Endothelial cell of umbilical vein (primary cell): Measurements from ENCODE around the gene WAPL. TPM values are rescaled to one million over a fixed set of nuclear protein-coding genes. Genes with fewer than 3 reads are reported as not detected.

Experiments
- BruUV-seq: library from RNA; stranded (reverse); fragments of 400-500 nt; replicated peaks from 2 replicates; lab custom pipeline; 2021; lab: Mats Ljungman, UMichigan
- CTCF ChIA-PET: fragments of 300-600, 350-600 bp; sonication (Branson Sonifier 250); formaldehyde crosslinking; loops from one replicate; lab custom pipeline; 2021; ENCODE audit warnings: antibody characterized with exemption, inconsistent platforms; lab: Charles Lee
- POLR2A ChIA-PET: fragments of 300-600, 350-600 bp; sonication (Branson Sonifier 250); formaldehyde crosslinking; loops from one replicate; lab custom pipeline; 2021; ENCODE audit warnings: antibody characterized with exemption, inconsistent platforms; lab: Charles Lee
- DNase-seq: peaks from one replicate; pipeline ENCODE4 v3.0.0-alpha.2; 2011; ENCODE audit warnings: low read depth, low spot score
- FAIRE-seq: peaks from 2 replicates; lab custom pipeline; 2011; peaks lifted over from hg19 to GRCh38; lab: Jason Lieb, UNC
- H2AFZ ChIP-seq: 2 replicates; pipeline ENCODE4 v1.6.0; 2012; ENCODE audit warnings: low read depth, low read length, control low read depth, inconsistent platforms
- H3K27ac ChIP-seq: 2 replicates; pipeline ENCODE4 v1.5.1; 2011; ENCODE audit warnings: low read depth, mild to moderate bottlenecking, control low read depth, low read length, moderate library complexity; ENCODE audit not compliant: insufficient read depth
- H3K27me3 ChIP-seq, 2 experiments: 2 replicates each; pipeline versions ENCODE4 v1.6.0 to v1.6.1; 2011; ENCODE audit warnings: low read length in 2 of 2, mixed read lengths in 1 of 2; ENCODE audit not compliant: control insufficient read depth in 2 of 2, insufficient read depth in 2 of 2
- H3K36me3 ChIP-seq, 2 experiments: 2 replicates in 1 of 2; 3 replicates in 1 of 2; pipeline ENCODE4 v1.5.1; 2011; ENCODE audit warnings: low read length in 2 of 2, mild to moderate bottlenecking in 1 of 2, moderate library complexity in 1 of 2; ENCODE audit not compliant: control insufficient read depth in 2 of 2, insufficient read depth in 2 of 2; ENCODE audit errors: extremely low read depth in 1 of 2
- H3K4me1 ChIP-seq: 3 replicates; pipeline ENCODE4 v1.5.1; 2011; ENCODE audit warnings: mild to moderate bottlenecking, low read length; ENCODE audit not compliant: control insufficient read depth, insufficient read depth; ENCODE audit errors: extremely low read depth
- H3K4me2 ChIP-seq: 2 replicates; pipeline ENCODE4 v1.6.1; 2011; ENCODE audit warnings: low read length, control low read depth, mixed read lengths; ENCODE audit not compliant: insufficient read depth
- H3K4me3 ChIP-seq, 3 experiments: fragments of 200-600 bp in 1 of 3; sonication (generic), shearing (Covaris generic) in 1 of 3; replicated peaks in 1 of 3; 2 replicates each; pipeline ENCODE4 v1.5.1; 2011 to 2016; ENCODE audit warnings: control low read depth in 3 of 3, low read length in 3 of 3, mild to moderate bottlenecking in 2 of 3, inconsistent platforms in 1 of 3, low read depth in 1 of 3, moderate library complexity in 1 of 3; ENCODE audit not compliant: insufficient read depth in 1 of 3
- H3K79me2 ChIP-seq: 2 replicates; pipeline ENCODE4 v1.6.0; 2012; ENCODE audit warnings: low read length, inconsistent platforms; ENCODE audit not compliant: control insufficient read depth, insufficient read depth
- H3K9ac ChIP-seq: replicated peaks from 2 replicates; pipeline ENCODE3; 2011; ENCODE audit warnings: low read length, control low read depth; ENCODE audit not compliant: insufficient read depth; ENCODE audit errors: extremely low read depth
- H3K9me1 ChIP-seq: replicated peaks from 3 replicates; pipeline ENCODE4 v1.6.0; 2011; ENCODE audit warnings: mild to moderate bottlenecking, low read length; ENCODE audit not compliant: control insufficient read depth, insufficient read depth; ENCODE audit errors: extremely low read depth
- H3K9me3 ChIP-seq: replicated peaks from 2 replicates; pipeline ENCODE4 v1.5.1; 2012; ENCODE audit warnings: low read length, inconsistent platforms; ENCODE audit not compliant: control insufficient read depth, insufficient read depth
- H4K20me1 ChIP-seq: replicated peaks from 2 replicates; pipeline ENCODE3; 2011; ENCODE audit warnings: mild to moderate bottlenecking, low read length; ENCODE audit not compliant: control insufficient read depth, insufficient read depth; ENCODE audit errors: extremely low read depth
- EZH2 ChIP-seq: IDR thresholded peaks from 2 replicates; pipeline ENCODE4 v1.6.1; 2012; ENCODE audit warnings: borderline replicate concordance, low read depth, mild to moderate bottlenecking, moderate library complexity, low read length, inconsistent platforms; ENCODE audit not compliant: severe bottlenecking
- FOS ChIP-seq: IDR thresholded peaks from 2 replicates; pipeline ENCODE4 v1.6.1; 2011; ENCODE audit warnings: mild to moderate bottlenecking, low read length, moderate library complexity, borderline replicate concordance; ENCODE audit not compliant: insufficient read depth
- GATA2 ChIP-seq: IDR thresholded peaks from 2 replicates; pipeline ENCODE4 v1.7.0; 2011; ENCODE audit warnings: low read depth, mild to moderate bottlenecking, moderate library complexity, mixed read lengths, low read length; ENCODE audit not compliant: insufficient read length, insufficient read depth
- JUN ChIP-seq: IDR thresholded peaks from 2 replicates; pipeline ENCODE4 v1.6.1; 2011; ENCODE audit warnings: borderline replicate concordance, low read depth; ENCODE audit not compliant: insufficient read length, insufficient read depth
- MYC ChIP-seq: IDR thresholded peaks from one replicate; pipeline ENCODE4 v1.6.1; 2011; ENCODE audit warnings: mild to moderate bottlenecking, low read depth, low read length
- POLR2A ChIP-seq: IDR thresholded peaks from 2 replicates; pipeline ENCODE4 v1.6.1; 2012; ENCODE audit warnings: low read depth, mild to moderate bottlenecking, control low read depth, low read length
- POLR2AphosphoS5 ChIP-seq: IDR thresholded peaks from 2 replicates; pipeline ENCODE4 v1.6.1; 2012; ENCODE audit warnings: low read depth, mild to moderate bottlenecking, control low read depth, low read length, moderate library complexity; ENCODE audit not compliant: insufficient read depth
- dilution Hi-C: fragments of 300-500 bp; cut with MboI; formaldehyde crosslinking; loops from one replicate; pipeline ENCODE4 v1.15.0; 2019; ENCODE audit warnings: low sequenced_read_pairs; ENCODE audit not compliant: extremely low pct_ligation_motif_present
- intact Hi-C: fragments of 100-400 bp; cut with micrococcal nuclease; formaldehyde crosslinking; loops from one replicate; pipeline ENCODE4 v1.10.0; 2022
- polyA plus RNA-seq, 4 experiments: library from polyadenylated mRNA; depleted of rRNA in 3 of 4; stranded (reverse) in 3 of 4; unstranded in 1 of 4; fragments of >200 nt; gene quantifications; 2 replicates each; pipeline versions ENCODE4 v1.2.1 to v1.2.3, GENCODE V29; 2011 to 2012; ENCODE audit warnings: missing spikeins in 1 of 4
- total RNA-seq: library from RNA; stranded (reverse); gene quantifications from 2 replicates; pipeline ENCODE4 v1.2.3, GENCODE V29; 2021
- TF ChIP-seq, protein P1 (sequence below), 2 donors: IDR thresholded peaks; 1 replicate in 1 of 2; 2 replicates in 1 of 2; pipeline ENCODE4 v1.5.1; 2011; ENCODE audit warnings: low read length in 2 of 2, mild to moderate bottlenecking in 2 of 2, moderate library complexity in 2 of 2, control low read depth in 1 of 2, inconsistent platforms in 1 of 2, low read depth in 1 of 2; ENCODE audit not compliant: insufficient read depth in 1 of 2; ENCODE audit errors: extremely low read depth in 1 of 2
- TF ChIP-seq, protein P2 (sequence below): IDR thresholded peaks from 2 replicates; pipeline ENCODE4 v1.6.1; 2011; ENCODE audit not compliant: insufficient read depth, insufficient read length

Gene WAPL
- total and polyA plus RNA-seq, 2 donors (not counting 3 experiments of a cell fraction or from before 2014, with no cell fraction given) = 9.2 to 35.1 TPM

DNA sequence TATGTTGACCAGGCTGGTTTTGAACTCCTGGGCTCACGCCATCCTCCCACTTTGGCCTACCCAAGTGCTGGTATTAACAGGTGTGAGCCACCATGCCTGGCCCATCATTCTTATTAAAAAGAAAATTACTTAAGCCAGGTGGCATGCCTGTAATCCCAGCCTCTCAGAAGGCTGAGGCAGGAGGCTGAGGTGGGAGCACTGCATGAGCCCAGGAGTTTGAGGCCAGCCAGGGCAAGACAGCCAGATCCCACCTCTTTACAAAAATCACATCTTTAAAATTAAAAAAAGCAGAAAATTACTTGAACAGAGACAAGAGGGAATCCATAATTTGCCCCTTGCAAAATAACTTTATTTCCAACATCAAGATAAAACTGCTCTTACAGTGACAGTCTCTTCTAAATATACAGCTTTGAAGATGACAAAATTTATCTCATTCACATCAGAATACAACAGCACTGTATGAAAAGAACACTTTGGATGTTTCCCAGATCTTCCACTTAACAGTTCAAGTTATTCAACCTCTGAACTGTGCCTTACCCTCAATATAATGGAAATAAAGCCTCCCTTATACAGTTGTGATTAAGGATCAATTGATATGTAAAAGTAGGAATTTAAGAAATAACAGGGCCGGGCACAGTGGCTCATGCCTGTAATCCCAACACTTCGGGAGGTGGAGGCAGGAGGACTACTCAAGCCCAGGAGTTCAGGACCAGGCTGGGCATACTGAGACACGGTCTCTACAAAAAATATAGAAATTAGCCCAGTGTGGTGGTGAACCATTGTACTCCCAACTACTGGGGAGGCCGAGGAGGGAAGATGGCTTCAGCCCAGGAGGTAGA, 10.3 kb downstream of the WAPL start:
- Histone ChIP-seq H3K79me2 (peaks cover 91% of the 10 kb centered on the region), H3K27ac (no peak overlapping the region), H3K36me3 (peaks cover 2 to 6% of the 10 kb centered on the region in 2 experiments), H4K20me1 (peaks cover 11% of the 10 kb centered on the region), H2AFZ (no peak overlapping the region), H3K4me1 (peaks cover 6% of the 10 kb centered on the region), H3K4me2 (no peak overlapping the region), H3K9ac (no peak overlapping the region), H3K27me3 (no peaks in the 10 kb centered on the region), H3K9me1 (no peaks in the 10 kb centered on the region), H3K9me3 (no peaks in the 10 kb centered on the region), H3K4me3 (no peak overlapping the region)
- ChIA-PET POLR2A (no interaction called here), CTCF (no interaction called here)
- intact Hi-C loops (no loop called here), dilution Hi-C loops (no loop called here)
- TF ChIP-seq MYC = no peak
- no peak for TF ChIP-seq POLR2AphosphoS5
- TF ChIP-seq JUN = no peak
- TF ChIP-seq, protein P1, sequence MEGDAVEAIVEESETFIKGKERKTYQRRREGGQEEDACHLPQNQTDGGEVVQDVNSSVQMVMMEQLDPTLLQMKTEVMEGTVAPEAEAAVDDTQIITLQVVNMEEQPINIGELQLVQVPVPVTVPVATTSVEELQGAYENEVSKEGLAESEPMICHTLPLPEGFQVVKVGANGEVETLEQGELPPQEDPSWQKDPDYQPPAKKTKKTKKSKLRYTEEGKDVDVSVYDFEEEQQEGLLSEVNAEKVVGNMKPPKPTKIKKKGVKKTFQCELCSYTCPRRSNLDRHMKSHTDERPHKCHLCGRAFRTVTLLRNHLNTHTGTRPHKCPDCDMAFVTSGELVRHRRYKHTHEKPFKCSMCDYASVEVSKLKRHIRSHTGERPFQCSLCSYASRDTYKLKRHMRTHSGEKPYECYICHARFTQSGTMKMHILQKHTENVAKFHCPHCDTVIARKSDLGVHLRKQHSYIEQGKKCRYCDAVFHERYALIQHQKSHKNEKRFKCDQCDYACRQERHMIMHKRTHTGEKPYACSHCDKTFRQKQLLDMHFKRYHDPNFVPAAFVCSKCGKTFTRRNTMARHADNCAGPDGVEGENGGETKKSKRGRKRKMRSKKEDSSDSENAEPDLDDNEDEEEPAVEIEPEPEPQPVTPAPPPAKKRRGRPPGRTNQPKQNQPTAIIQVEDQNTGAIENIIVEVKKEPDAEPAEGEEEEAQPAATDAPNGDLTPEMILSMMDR (IDR thresholded peaks at IDR 0.05; ENCODE audit: extremely low read depth in 1 of 2, insufficient read depth in 1 of 2, low read depth in 1 of 2, low read length in 2 of 2) = no peak
- TF ChIP-seq POLR2A = no peak
- TF ChIP-seq, protein P2, sequence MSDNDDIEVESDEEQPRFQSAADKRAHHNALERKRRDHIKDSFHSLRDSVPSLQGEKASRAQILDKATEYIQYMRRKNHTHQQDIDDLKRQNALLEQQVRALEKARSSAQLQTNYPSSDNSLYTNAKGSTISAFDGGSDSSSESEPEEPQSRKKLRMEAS = no peak
- TF ChIP-seq EZH2 = no peak
- TF ChIP-seq FOS = no peak
- TF ChIP-seq GATA2 = no peak
- no peak for FAIRE-seq
- BruUV-seq = no TSS peak
- no peak for DNase-seq
